ENCODE measurements around the gene THSD4. TPM values are rescaled to one million over a fixed set of nuclear protein-coding genes. Genes with fewer than 3 reads are reported as not detected.
A peak's percentile ranks its signal among the peaks of the same experiment; 100 is the strongest.

Gene THSD4
- total and polyA plus RNA-seq, 2 of the 8 experiments (the other 6 are each of a cell fraction or from before 2014, with no cell fraction given) = 2.5 to 6.2 TPM

DNA sequence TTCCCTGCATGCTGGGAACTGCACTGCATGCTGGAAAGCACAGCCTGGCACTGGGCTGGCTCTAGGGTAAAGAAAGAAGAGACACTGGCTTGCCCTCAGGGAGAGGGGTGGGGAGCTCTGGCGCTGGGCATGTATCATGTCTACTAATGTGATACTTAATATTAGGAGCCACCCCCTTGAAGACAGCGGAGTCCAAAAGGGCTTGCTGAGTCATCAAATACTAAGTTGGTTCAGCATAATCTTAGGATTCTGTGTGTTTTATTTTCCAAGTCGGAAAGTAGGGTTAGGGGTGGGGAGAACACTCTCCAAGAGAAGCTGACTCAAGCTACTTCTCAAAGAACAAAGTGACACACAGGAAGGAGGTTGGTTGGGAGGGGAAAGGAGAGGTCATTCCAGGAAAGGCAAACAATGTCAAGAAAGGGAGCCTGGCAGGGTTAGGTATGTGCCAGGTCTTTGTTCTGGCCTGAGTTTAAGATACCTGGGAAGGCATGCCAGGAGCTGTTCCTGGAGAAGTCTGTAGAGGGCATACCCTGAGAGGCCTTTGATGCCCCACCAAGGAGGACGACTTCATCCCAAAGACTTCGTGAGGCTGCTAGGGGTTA, 457.3 kb downstream of the THSD4 start (continued):
- TF ChIP-seq, protein P1, sequence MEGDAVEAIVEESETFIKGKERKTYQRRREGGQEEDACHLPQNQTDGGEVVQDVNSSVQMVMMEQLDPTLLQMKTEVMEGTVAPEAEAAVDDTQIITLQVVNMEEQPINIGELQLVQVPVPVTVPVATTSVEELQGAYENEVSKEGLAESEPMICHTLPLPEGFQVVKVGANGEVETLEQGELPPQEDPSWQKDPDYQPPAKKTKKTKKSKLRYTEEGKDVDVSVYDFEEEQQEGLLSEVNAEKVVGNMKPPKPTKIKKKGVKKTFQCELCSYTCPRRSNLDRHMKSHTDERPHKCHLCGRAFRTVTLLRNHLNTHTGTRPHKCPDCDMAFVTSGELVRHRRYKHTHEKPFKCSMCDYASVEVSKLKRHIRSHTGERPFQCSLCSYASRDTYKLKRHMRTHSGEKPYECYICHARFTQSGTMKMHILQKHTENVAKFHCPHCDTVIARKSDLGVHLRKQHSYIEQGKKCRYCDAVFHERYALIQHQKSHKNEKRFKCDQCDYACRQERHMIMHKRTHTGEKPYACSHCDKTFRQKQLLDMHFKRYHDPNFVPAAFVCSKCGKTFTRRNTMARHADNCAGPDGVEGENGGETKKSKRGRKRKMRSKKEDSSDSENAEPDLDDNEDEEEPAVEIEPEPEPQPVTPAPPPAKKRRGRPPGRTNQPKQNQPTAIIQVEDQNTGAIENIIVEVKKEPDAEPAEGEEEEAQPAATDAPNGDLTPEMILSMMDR (IDR thresholded peaks at IDR 0.05; ENCODE audit: control extremely low read depth in 1 of 3, insufficient read depth in 1 of 3, low read depth in 1 of 3, low read length in 3 of 3) = peak; percentile 37 to 81 (median 59)

Measured in H1 (cell line).